AG04450 (cell line): Measurements from ENCODE around the gene TSPYL2. TPM values are rescaled to one million over a fixed set of nuclear protein-coding genes. Genes with fewer than 3 reads are reported as not detected.

ENCODE experiments used
- CTCF ChIA-PET: fragments of 300-600, 350-600 bp; formaldehyde crosslinking; extraction: SDS; loops from one replicate; lab custom pipeline; 2022; ENCODE audit warnings: antibody characterized with exemption, inconsistent platforms; lab: Charles Lee
- POLR2A ChIA-PET: fragments of 350-600 bp; formaldehyde crosslinking; extraction: SDS; loops from one replicate; lab custom pipeline; 2021; ENCODE audit warnings: antibody characterized with exemption, inconsistent platforms; lab: Yijun Ruan, JAX
- DNase-seq: peaks from one replicate; pipeline ENCODE4 v3.0.0-alpha.2; 2011; ENCODE audit warnings: low read depth, low spot score
- H3K27ac ChIP-seq: one replicate; pipeline ENCODE4 v1.5.1; 2012; ENCODE audit warnings: low read depth, low read length, control low read depth
- H3K27me3 ChIP-seq: one replicate; pipeline ENCODE4 v1.6.0; 2012; ENCODE audit warnings: low read length; ENCODE audit not compliant: control insufficient read depth, insufficient read depth
- H3K4me3 ChIP-seq: 2 replicates; pipeline ENCODE4 v1.5.1; 2011; ENCODE audit warnings: mild to moderate bottlenecking, low read depth, low read length, control low read depth
- H3K9me3 ChIP-seq: 2 replicates; pipeline ENCODE4 v1.5.1; 2012; ENCODE audit warnings: low read length; ENCODE audit not compliant: control insufficient read depth, insufficient read depth
- polyA plus RNA-seq: library from polyadenylated mRNA; depleted of rRNA; stranded (reverse); fragments of >200 nt; gene quantifications from 2 replicates; pipeline ENCODE4 v1.2.3, GENCODE V29; 2011
- TF ChIP-seq, protein P1 (sequence below): IDR thresholded peaks from 2 replicates; pipeline ENCODE4 v1.5.1; 2011; ENCODE audit warnings: low read depth, low read length, control low read depth, inconsistent platforms

TSPYL2 gene
- polyA plus RNA-seq, 1 experiment, result 39.3 TPM

DNA sequence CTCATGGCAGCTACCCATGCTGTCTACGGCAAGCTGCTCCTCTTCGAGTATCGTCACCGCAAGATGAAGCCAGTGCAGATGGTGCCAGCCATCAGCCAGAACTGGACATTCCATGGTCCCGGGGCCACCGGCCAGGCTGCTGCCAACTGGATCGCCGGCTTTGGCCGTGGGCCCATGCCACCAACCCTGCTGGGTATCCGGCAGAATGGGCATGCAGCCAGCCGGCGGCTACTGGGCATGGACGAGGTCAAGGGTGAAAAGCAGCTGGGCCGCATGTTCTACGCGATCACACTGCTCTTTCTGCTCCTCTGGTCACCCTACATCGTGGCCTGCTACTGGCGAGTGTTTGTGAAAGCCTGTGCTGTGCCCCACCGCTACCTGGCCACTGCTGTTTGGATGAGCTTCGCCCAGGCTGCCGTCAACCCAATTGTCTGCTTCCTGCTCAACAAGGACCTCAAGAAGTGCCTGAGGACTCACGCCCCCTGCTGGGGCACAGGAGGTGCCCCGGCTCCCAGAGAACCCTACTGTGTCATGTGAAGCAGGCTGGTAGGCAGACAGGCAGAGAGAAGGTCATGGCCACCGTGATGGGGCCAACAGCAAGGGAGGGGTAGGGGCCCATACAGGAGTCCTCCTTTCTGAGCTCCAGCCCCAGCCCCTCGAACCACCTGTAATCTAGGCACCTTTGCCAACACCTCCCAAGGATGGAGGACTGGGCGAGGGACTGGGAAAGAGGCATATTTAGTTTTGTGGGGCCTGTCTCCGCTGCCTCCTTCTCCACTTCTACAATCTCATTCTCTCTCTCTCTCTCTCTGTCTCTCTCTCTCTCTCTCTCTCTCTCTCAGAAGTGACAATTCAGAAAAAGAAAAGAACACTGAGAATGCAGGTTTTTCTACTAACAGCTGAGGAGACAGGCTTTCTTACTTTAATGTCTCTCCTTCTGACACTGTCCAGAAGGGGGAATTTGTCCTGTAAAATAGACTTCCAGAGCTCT is 4.7 kb upstream of the TSPYL2 start:
- no peaks in the 10 kb centered on the region for H3K27me3 ChIP-seq
- H3K27ac ChIP-seq, result no peak overlapping the region
- CTCF ChIA-PET, result no interaction called here
- TF ChIP-seq, protein P1, sequence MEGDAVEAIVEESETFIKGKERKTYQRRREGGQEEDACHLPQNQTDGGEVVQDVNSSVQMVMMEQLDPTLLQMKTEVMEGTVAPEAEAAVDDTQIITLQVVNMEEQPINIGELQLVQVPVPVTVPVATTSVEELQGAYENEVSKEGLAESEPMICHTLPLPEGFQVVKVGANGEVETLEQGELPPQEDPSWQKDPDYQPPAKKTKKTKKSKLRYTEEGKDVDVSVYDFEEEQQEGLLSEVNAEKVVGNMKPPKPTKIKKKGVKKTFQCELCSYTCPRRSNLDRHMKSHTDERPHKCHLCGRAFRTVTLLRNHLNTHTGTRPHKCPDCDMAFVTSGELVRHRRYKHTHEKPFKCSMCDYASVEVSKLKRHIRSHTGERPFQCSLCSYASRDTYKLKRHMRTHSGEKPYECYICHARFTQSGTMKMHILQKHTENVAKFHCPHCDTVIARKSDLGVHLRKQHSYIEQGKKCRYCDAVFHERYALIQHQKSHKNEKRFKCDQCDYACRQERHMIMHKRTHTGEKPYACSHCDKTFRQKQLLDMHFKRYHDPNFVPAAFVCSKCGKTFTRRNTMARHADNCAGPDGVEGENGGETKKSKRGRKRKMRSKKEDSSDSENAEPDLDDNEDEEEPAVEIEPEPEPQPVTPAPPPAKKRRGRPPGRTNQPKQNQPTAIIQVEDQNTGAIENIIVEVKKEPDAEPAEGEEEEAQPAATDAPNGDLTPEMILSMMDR, result no peak
- POLR2A ChIA-PET, result no interaction called here
- H3K4me3 ChIP-seq, result no peak overlapping the region
- no peaks in the 10 kb centered on the region for H3K9me3 ChIP-seq
- no peak for DNase-seq

DNA sequence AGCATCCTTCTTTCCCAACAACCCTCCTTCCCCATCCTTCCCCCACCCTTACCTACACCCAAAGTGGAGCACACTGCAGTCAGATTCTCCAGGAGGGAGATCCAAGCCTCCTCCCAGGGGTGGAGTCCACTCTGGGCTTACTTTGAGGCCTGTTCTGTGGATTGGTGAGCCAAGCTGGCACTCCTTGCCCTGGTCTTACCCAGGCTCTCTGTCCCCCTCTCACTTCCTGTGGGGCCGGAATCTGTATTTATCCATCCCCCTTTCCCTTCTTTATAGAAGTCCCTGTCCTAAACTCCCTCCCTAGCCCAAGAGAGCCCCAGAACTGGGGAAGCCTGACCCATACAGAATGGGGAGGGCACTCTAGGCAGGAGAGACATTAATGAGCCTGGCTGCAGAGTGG is 3.2 kb upstream of the TSPYL2 start:
- H3K9me3 ChIP-seq, result no peaks in the 10 kb centered on the region
- no peak for DNase-seq
- POLR2A ChIA-PET, result no interaction called here
- CTCF ChIA-PET, result no interaction called here
- no peak overlapping the region for H3K4me3 ChIP-seq
- H3K27ac ChIP-seq, result no peak overlapping the region
- TF ChIP-seq, protein P1, result no peak
- no peaks in the 10 kb centered on the region for H3K27me3 ChIP-seq

DNA sequence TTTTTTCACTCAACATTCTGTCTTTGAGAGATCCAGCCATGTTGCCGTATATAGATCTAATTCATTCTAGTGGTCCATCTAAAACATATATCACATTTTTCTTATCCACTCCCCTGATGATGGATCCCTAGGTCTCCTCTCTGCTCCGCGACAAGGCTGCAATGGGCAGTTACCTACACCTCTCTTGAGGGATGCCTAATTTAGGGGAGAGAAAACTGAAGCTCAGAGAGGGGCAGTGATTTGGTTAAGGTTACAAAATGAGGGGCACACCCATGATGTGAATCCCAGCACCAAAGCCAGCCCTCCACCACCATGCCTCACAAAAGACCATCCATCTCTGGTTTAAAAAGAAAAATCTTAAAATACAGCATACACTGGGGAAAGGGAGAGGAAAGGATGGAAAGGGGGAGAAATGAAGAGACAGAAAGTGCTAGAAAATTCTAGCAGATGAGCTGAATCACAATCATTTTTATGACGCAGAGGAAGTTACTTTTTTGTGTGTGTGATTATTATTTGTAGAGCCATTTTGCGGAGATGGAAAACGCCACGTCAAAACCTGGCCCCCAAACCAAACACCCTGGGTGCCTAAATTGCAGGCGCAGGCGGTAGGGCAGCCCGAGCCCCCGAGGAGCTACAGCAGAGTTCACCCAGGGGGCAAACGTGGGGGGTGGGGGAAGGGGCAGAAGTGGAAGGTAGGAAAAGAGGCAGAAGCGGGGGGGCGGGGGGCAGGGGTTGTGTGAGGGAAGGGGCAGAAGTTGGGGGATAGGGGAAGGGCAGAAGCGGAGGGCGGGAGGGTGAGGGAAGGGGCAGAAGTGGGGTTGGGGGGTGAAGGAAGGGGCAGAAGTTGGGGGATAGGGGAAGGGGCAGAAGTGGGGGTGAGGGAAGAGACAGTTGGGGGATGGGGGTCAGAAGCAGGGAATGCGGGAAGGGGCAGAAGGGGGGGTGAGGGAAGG is 1.3 kb upstream of the TSPYL2 start:
- H3K4me3 ChIP-seq, result peak overlapping the region; percentile 37
- POLR2A ChIA-PET, result no interaction called here
- H3K27ac ChIP-seq, result peak overlapping the region; percentile 82
- CTCF ChIA-PET, result no interaction called here
- DNase-seq, result no peak
- TF ChIP-seq, protein P1, result no peak
- H3K27me3 ChIP-seq, result no peaks in the 10 kb centered on the region
- no peaks in the 10 kb centered on the region for H3K9me3 ChIP-seq

DNA sequence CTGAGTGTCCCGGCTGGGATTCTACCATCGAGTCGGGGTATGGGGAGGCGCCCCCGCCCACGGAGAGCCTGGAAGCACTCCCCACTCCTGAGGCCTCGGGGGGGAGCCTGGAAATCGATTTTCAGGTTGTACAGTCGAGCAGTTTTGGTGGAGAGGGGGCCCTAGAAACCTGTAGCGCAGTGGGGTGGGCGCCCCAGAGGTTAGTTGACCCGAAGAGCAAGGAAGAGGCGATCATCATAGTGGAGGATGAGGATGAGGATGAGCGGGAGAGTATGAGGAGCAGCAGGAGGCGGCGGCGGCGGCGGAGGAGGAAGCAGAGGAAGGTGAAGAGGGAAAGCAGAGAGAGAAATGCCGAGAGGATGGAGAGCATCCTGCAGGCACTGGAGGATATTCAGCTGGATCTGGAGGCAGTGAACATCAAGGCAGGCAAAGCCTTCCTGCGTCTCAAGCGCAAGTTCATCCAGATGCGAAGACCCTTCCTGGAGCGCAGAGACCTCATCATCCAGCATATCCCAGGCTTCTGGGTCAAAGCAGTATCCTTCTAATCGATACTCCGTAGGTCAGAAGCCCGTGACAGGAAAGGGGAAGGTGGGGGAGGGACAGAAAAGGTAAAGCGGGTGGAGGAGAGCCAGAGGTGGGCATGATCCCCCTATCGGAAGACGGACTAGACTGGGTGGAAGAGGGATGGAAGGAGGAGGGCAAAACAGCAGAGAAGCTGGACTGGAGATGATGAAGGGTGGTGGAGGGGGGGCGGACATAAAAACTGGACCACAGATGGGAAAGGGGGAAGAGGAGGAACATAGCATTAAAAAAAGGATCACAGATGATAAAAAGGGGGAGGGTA is 828 bp downstream of the TSPYL2 start:
- Histone ChIP-seq H3K27me3 (no peaks in the 10 kb centered on the region), H3K9me3 (no peaks in the 10 kb centered on the region), H3K4me3 (peak overlapping the region; percentile 77), H3K27ac (no peak overlapping the region)
- DNase-seq, result no peak
- ChIA-PET CTCF (no interaction called here), POLR2A (interaction anchor here (1.2 to 1.3 kb wide), 6 partner anchors 10 to 601 kb away, joined by 3 to 12 read pairs (median 4); partner anchors contain the start of genes GPR173 and KANTR)
- TF ChIP-seq, protein P1, result no peak
